Tibial artery (tissue), 4 donors: Measurements from ENCODE around the gene COA1.

Experiments
- DNase-seq, 2 donors: peaks; one replicate each; pipeline ENCODE4 v3.0.0-alpha.2; 2019
- H3K27ac ChIP-seq, 2 donors: fragments of 200-600 bp; sonication (generic) in 1 of 2; 1 replicate in 1 of 2; 2 replicates in 1 of 2; pipeline ENCODE4 v1.5.1; 2018 to 2019; ENCODE audit warnings: mild to moderate bottlenecking in 1 of 2
- H3K27me3 ChIP-seq, 2 donors: fragments of 200-600 bp; sonication (generic) in 1 of 2; one replicate each; pipeline versions ENCODE4 v1.5.1 to v1.6.0; 2016 to 2019
- H3K36me3 ChIP-seq, 3 donors: fragments of 200-600 bp; sonication (generic) in 2 of 3; one replicate each; pipeline ENCODE4 v1.5.1; 2016 to 2019; ENCODE audit warnings: mild to moderate bottlenecking in 2 of 3
- H3K4me1 ChIP-seq, 4 donors: fragments of 200-600 bp; sonication (generic) in 2 of 4; 1 replicate in 3 of 4; 2 replicates in 1 of 4; pipeline ENCODE4 v1.5.1; 2016 to 2019
- H3K4me3 ChIP-seq, 2 donors: fragments of 200-600 bp; sonication (generic) in 1 of 2; 1 replicate in 1 of 2; 2 replicates in 1 of 2; pipeline ENCODE4 v1.5.1; 2018 to 2019; ENCODE audit warnings: mild to moderate bottlenecking in 2 of 2
- H3K9me3 ChIP-seq, 3 donors: fragments of 200-600 bp; sonication (generic) in 1 of 3; one replicate each; pipeline ENCODE4 v1.5.1; 2016 to 2019
- intact Hi-C: fragments of 100-400 bp; cut with DNase I; formaldehyde crosslinking; loops from one replicate; pipeline ENCODE4 v1.15.0; 2023; ENCODE audit warnings: low total_unique reads
- TF ChIP-seq, protein P1 (sequence below), 2 experiments: fragments of 200-600 bp in 1 of 2; fragments of 450-650 bp in 1 of 2; IDR thresholded peaks; one replicate each; pipeline ENCODE4 v1.5.1; 2017 to 2019; ENCODE audit warnings: antibody characterized with exemption in 2 of 2, mild to moderate bottlenecking in 1 of 2, moderate library complexity in 1 of 2

Gene COA1

DNA sequence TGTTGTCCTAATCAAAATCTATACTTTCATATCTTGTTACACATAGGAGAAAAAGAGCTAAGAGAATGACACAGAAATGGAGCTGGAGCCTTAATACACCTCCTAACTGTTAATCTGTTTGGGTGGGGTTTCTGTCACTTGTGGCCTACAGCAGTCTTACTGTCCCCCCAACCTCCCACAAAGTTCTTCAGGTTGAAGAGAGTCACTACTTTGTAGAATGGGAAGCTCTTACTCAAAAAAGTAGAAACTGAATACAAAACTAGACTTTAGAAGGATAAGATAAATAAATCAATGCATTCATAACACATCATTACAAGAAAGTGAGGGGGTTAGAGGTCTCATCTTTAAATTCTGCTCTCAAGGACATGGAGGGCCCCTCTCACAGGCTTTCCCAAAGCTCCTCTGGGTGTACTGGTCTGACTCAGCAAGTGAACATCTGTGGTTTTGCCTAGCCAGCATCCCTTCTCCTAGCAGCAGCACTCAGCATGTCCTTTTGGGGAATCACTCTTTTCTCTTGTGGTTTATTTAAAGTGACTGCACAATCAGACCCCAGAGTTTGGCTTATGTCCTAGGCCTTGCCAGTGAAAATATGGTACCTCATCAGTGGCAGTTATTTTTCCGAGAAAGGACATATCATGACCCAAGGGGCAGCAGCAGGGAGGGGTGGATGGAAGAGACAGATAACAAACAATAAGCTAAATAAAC is 27.2 kb upstream of the COA1 start:
- TF ChIP-seq, protein P1, sequence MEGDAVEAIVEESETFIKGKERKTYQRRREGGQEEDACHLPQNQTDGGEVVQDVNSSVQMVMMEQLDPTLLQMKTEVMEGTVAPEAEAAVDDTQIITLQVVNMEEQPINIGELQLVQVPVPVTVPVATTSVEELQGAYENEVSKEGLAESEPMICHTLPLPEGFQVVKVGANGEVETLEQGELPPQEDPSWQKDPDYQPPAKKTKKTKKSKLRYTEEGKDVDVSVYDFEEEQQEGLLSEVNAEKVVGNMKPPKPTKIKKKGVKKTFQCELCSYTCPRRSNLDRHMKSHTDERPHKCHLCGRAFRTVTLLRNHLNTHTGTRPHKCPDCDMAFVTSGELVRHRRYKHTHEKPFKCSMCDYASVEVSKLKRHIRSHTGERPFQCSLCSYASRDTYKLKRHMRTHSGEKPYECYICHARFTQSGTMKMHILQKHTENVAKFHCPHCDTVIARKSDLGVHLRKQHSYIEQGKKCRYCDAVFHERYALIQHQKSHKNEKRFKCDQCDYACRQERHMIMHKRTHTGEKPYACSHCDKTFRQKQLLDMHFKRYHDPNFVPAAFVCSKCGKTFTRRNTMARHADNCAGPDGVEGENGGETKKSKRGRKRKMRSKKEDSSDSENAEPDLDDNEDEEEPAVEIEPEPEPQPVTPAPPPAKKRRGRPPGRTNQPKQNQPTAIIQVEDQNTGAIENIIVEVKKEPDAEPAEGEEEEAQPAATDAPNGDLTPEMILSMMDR (IDR thresholded peaks at IDR 0.05): no peak
- intact Hi-C loops: no loop called here
- Histone ChIP-seq H3K36me3 (no peaks in the 10 kb centered on the region), H3K4me1 (peaks cover 0 to 6% (median 0%) of the 10 kb centered on the region in 4 donors), H3K27me3 (no peaks in the 10 kb centered on the region), H3K9me3 (no peaks in the 10 kb centered on the region), H3K27ac (no peak overlapping the region), H3K4me3 (no peak overlapping the region)
- no peak for DNase-seq

DNA sequence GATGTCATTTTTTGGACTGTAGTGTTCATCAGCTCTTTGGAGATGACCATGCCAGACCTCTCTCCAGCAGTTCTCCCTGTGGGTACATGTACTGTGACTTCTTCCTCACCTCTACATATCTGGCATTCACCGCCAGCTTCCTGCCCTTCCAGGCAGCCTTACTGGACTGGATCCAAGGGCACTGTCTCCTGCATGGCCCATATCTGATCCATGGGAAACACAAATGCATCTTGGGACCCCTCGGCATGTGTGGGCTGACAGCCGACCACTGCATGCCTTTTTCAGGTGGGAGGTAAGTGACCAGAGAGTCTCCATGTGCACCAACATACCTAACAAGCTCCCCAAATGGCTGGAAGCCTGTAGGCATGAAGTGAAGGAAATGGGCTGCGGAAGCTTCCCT is 25.3 kb upstream of the COA1 start:
- H3K36me3 ChIP-seq: no peaks in the 10 kb centered on the region
- peak in 1 of 2 donors; percentile 48 for DNase-seq
- no peak overlapping the region for H3K27ac ChIP-seq
- peaks cover 0 to 4% (median 0%) of the 10 kb centered on the region in 4 donors for H3K4me1 ChIP-seq
- TF ChIP-seq, protein P1 (IDR thresholded peaks at IDR 0.05): no peak
- H3K9me3 ChIP-seq: no peaks in the 10 kb centered on the region
- intact Hi-C loops: no loop called here
- no peaks in the 10 kb centered on the region for H3K27me3 ChIP-seq
- H3K4me3 ChIP-seq: no peak overlapping the region

GRCh38 chr7:43753843-43754242 is 24.5 kb upstream of the COA1 start:
- no peaks in the 10 kb centered on the region for H3K36me3 ChIP-seq
- intact Hi-C loops: no loop called here
- no peaks in the 10 kb centered on the region for H3K27me3 ChIP-seq
- no peak overlapping the region for H3K27ac ChIP-seq
- no peak overlapping the region for H3K4me3 ChIP-seq
- TF ChIP-seq, protein P1 (IDR thresholded peaks at IDR 0.05): no peak
- H3K4me1 ChIP-seq: no peaks in the 10 kb centered on the region
- DNase-seq: no peak
- H3K9me3 ChIP-seq: no peaks in the 10 kb centered on the region

DNA sequence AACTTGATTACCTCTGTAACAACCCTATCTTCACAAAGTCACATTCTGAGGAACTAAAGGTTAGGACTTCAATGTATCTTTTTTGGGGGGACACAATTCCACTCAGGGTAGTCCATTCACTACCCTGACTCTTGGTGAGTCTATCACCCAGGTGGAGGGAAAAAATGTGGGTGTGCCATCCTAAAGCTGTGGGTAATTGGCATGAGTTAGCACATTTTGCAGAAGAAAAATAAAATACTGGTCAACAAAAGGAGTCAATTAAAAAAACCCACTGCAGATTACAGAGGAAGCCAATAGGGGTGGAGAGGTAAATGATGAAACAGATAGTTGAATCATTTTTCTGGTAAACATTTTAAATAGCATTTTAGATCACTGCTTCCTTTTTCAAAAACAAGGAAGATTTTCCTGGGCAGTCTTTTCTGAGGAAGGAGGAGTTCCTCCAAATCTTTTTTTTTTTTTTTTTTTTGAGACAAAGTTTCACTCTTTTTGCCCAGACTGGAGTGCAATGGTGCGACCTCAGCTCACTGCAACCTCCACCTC is 24.0 kb upstream of the COA1 start:
- H3K4me3 ChIP-seq: no peak overlapping the region
- no peak overlapping the region for H3K27ac ChIP-seq
- no peaks in the 10 kb centered on the region for H3K36me3 ChIP-seq
- no peak for DNase-seq
- no peaks in the 10 kb centered on the region for H3K9me3 ChIP-seq
- intact Hi-C loops: no loop called here
- TF ChIP-seq, protein P1 (IDR thresholded peaks at IDR 0.05): no peak
- H3K4me1 ChIP-seq: no peaks in the 10 kb centered on the region
- H3K27me3 ChIP-seq: no peaks in the 10 kb centered on the region

DNA sequence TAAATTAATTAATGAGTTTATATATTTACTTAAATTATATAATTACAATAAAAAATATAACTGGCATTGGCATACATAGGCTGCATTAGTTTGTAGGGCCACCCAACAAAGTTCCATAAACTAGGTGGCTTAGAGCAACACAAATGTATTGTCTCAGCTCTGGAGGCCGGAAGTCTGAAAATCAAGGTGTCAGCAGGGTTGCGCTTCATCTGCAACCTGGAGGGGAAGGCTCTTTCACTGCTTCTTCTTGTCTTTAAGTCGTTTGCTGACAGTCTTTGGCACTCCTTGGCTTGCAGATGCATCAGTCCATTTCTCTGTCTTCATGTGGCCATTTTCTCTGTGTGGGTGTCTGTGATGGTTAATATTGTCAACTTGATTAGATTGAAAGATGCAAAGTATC is 23.1 kb upstream of the COA1 start:
- no peaks in the 10 kb centered on the region for H3K9me3 ChIP-seq
- no peaks in the 10 kb centered on the region for H3K36me3 ChIP-seq
- H3K27me3 ChIP-seq: no peaks in the 10 kb centered on the region
- TF ChIP-seq, protein P1 (IDR thresholded peaks at IDR 0.05): no peak
- DNase-seq: no peak
- intact Hi-C loops: no loop called here
- no peak overlapping the region for H3K27ac ChIP-seq
- H3K4me1 ChIP-seq: no peaks in the 10 kb centered on the region
- no peak overlapping the region for H3K4me3 ChIP-seq
